NT2/D1 (cell line): ENCODE measurements around the gene NCOA3.

Experiments
- DNase-seq: peaks from one replicate; pipeline ENCODE4 v3.0.0-alpha.2; 2011; ENCODE audit warnings: low read depth, low spot score
- H3K27me3 ChIP-seq: 2 replicates; pipeline ENCODE4 v1.6.0; 2011; ENCODE audit warnings: mild to moderate bottlenecking; ENCODE audit not compliant: insufficient read length, insufficient read depth
- H3K36me3 ChIP-seq: 2 replicates; pipeline ENCODE4 v1.6.1; 2011; ENCODE audit warnings: mild to moderate bottlenecking, low read length, mixed read lengths; ENCODE audit not compliant: insufficient read depth, insufficient read length
- H3K4me1 ChIP-seq: 2 replicates; pipeline ENCODE4 v1.5.1; 2011; ENCODE audit not compliant: insufficient read depth, insufficient read length
- H3K4me3 ChIP-seq: 2 replicates; pipeline ENCODE4 v1.5.1; 2011; ENCODE audit warnings: low read depth; ENCODE audit not compliant: insufficient read length
- H3K9ac ChIP-seq: 2 replicates; pipeline ENCODE4 v1.6.0; 2011; ENCODE audit warnings: low read depth; ENCODE audit not compliant: insufficient read length
- H3K9me3 ChIP-seq: 2 replicates; pipeline ENCODE4 v1.5.1; 2011; ENCODE audit warnings: mild to moderate bottlenecking, low read length; ENCODE audit not compliant: insufficient read depth
- SUZ12 ChIP-seq: IDR thresholded peaks from 2 replicates; pipeline ENCODE4 v1.6.1; 2011; ENCODE audit not compliant: insufficient read length, insufficient read depth; ENCODE audit errors: extremely low read depth
- YY1 ChIP-seq: IDR thresholded peaks from 2 replicates; pipeline ENCODE4 v1.6.1; 2011; ENCODE audit not compliant: insufficient read length, insufficient read depth
- ZNF274 ChIP-seq: IDR thresholded peaks from 2 replicates; pipeline ENCODE4 v1.6.1; 2011; ENCODE audit warnings: mild to moderate bottlenecking, low read depth, low read length

Gene NCOA3

GRCh38 chr20:47611785-47612184 lies 110.1 kb downstream of the NCOA3 start:
- H3K4me1 ChIP-seq: no peaks in the 10 kb centered on the region
- TF ChIP-seq SUZ12 (no peak), YY1 (no peak), ZNF274 (no peak)
- no peak overlapping the region for H3K4me3 ChIP-seq
- no peak overlapping the region for H3K9ac ChIP-seq
- H3K9me3 ChIP-seq: no peaks in the 10 kb centered on the region
- no peak for DNase-seq
- no peaks in the 10 kb centered on the region for H3K27me3 ChIP-seq
- no peaks in the 10 kb centered on the region for H3K36me3 ChIP-seq

- TF ChIP-seq YY1 (no peak), SUZ12 (no peak), ZNF274 (no peak)
- H3K9me3 ChIP-seq: no peaks in the 10 kb centered on the region
- no peaks in the 10 kb centered on the region for H3K36me3 ChIP-seq
- no peak overlapping the region for H3K4me3 ChIP-seq
- no peak for DNase-seq
- H3K27me3 ChIP-seq: no peaks in the 10 kb centered on the region
- no peak overlapping the region for H3K9ac ChIP-seq
- no peaks in the 10 kb centered on the region for H3K4me1 ChIP-seq
Observed at GRCh38 chr20:47612670-47613069, 111.0 kb downstream of the NCOA3 start.

- Histone ChIP-seq H3K27me3 (no peaks in the 10 kb centered on the region), H3K36me3 (no peaks in the 10 kb centered on the region), H3K4me3 (no peak overlapping the region), H3K9ac (no peak overlapping the region), H3K9me3 (no peaks in the 10 kb centered on the region), H3K4me1 (no peaks in the 10 kb centered on the region)
- DNase-seq: no peak
- no peak for TF ChIP-seq ZNF274
- no peak for TF ChIP-seq YY1
- no peak for TF ChIP-seq SUZ12
Observed at GRCh38 chr20:47614703-47615309, 113.1 kb downstream of the NCOA3 start.

GRCh38 chr20:47618479-47618878 lies 116.8 kb downstream of the NCOA3 start:
- H3K36me3 ChIP-seq: peaks cover 7% of the 10 kb centered on the region
- TF ChIP-seq YY1: no peak
- TF ChIP-seq SUZ12: no peak
- no peak for TF ChIP-seq ZNF274
- H3K27me3 ChIP-seq: no peaks in the 10 kb centered on the region
- H3K9ac ChIP-seq: no peak overlapping the region
- H3K4me3 ChIP-seq: no peak overlapping the region
- H3K4me1 ChIP-seq: no peaks in the 10 kb centered on the region
- DNase-seq: no peak
- H3K9me3 ChIP-seq: no peaks in the 10 kb centered on the region

GRCh38 chr20:47620808-47621805 lies 119.4 kb downstream of the NCOA3 start:
- no peaks in the 10 kb centered on the region for H3K9me3 ChIP-seq
- H3K36me3 ChIP-seq: peaks cover 19% of the 10 kb centered on the region
- no peak for TF ChIP-seq SUZ12
- TF ChIP-seq ZNF274: no peak
- TF ChIP-seq YY1: no peak
- H3K4me1 ChIP-seq: peaks cover 4% of the 10 kb centered on the region
- H3K9ac ChIP-seq: no peak overlapping the region
- peak; percentile 35 for DNase-seq
- H3K27me3 ChIP-seq: no peaks in the 10 kb centered on the region
- no peak overlapping the region for H3K4me3 ChIP-seq

- Histone ChIP-seq H3K36me3 (peaks cover 25% of the 10 kb centered on the region), H3K27me3 (no peaks in the 10 kb centered on the region), H3K9me3 (no peaks in the 10 kb centered on the region), H3K4me1 (peaks cover 4% of the 10 kb centered on the region), H3K9ac (no peak overlapping the region), H3K4me3 (no peak overlapping the region)
- DNase-seq: no peak
- no peak for TF ChIP-seq YY1
- TF ChIP-seq ZNF274: no peak
- TF ChIP-seq SUZ12: no peak
Observed at GRCh38 chr20:47622118-47622665, 120.5 kb downstream of the NCOA3 start.

- Histone ChIP-seq H3K9me3 (no peaks in the 10 kb centered on the region), H3K4me1 (peaks cover 4% of the 10 kb centered on the region), H3K4me3 (no peak overlapping the region), H3K36me3 (peaks cover 35% of the 10 kb centered on the region), H3K27me3 (no peaks in the 10 kb centered on the region), H3K9ac (no peak overlapping the region)
- TF ChIP-seq YY1 (no peak), ZNF274 (no peak), SUZ12 (no peak)
- DNase-seq: no peak
Observed at GRCh38 chr20:47623206-47623605, 121.5 kb downstream of the NCOA3 start.
